GM12801 (cell line): ENCODE measurements around the gene CRABP1.

ENCODE experiments used
- CTCF ChIP-seq: IDR thresholded peaks from one replicate; pipeline ENCODE4 v1.5.1; 2011; ENCODE audit warnings: control low read depth; ENCODE audit not compliant: insufficient read length; ENCODE audit errors: extremely low read depth

CRABP1 gene

GRCh38 chr15:78325092-78325843, 14.9 kb upstream of the CRABP1 start:
- no peak for TF ChIP-seq CTCF

GRCh38 chr15:78327466-78327865, 12.7 kb upstream of the CRABP1 start:
- TF ChIP-seq CTCF = no peak

- no peak for TF ChIP-seq CTCF
Measured at GRCh38 chr15:78329625-78330024, 10.5 kb upstream of the CRABP1 start.

- no peak for TF ChIP-seq CTCF
Measured at GRCh38 chr15:78334845-78335244, 5.3 kb upstream of the CRABP1 start.

GRCh38 chr15:78335985-78336384, 4.2 kb upstream of the CRABP1 start:
- no peak for TF ChIP-seq CTCF

- TF ChIP-seq CTCF = no peak
Measured at GRCh38 chr15:78338781-78339180, 1.4 kb upstream of the CRABP1 start.

GRCh38 chr15:78339559-78339958, 594 bp upstream of the CRABP1 start:
- no peak for TF ChIP-seq CTCF
